DOHH2 (cell line): ENCODE data around the gene SLC16A4.

Experiments used
- EZH2phosphoT487 ChIP-seq: fragments of 200-600 bp; sonication (generic); IDR thresholded peaks from 2 replicates; pipeline ENCODE4 v1.6.1; 2017; ENCODE audit warnings: borderline replicate concordance, mild to moderate bottlenecking, antibody characterized with exemption, low read length, moderate library complexity, mixed read lengths
- TF ChIP-seq, protein P1 (sequence below): fragments of 200-600 bp; sonication (generic); IDR thresholded peaks from one replicate; pipeline ENCODE4 v1.5.1; 2014; ENCODE audit warnings: antibody characterized with exemption, mild to moderate bottlenecking, low read depth, low read length; ENCODE audit not compliant: poor library complexity, severe bottlenecking

DNA sequence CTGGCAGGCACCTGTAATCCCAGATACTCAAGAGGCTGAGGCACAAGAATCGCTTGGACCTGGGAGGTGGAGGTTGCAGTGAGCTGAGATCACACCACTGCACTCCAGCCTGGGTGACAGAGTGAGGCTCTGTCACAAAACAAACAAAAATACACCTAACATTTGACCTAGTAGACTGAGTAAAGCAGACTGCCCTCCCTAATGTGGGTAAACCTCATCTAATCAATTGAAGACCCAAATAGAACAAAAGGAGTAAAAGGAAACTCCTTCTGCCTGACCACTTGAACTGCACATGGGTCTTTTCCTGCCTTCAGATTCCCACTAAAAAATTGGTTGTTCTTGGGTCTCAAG lies 70.7 kb downstream of the SLC16A4 start:
- TF ChIP-seq, protein P1, sequence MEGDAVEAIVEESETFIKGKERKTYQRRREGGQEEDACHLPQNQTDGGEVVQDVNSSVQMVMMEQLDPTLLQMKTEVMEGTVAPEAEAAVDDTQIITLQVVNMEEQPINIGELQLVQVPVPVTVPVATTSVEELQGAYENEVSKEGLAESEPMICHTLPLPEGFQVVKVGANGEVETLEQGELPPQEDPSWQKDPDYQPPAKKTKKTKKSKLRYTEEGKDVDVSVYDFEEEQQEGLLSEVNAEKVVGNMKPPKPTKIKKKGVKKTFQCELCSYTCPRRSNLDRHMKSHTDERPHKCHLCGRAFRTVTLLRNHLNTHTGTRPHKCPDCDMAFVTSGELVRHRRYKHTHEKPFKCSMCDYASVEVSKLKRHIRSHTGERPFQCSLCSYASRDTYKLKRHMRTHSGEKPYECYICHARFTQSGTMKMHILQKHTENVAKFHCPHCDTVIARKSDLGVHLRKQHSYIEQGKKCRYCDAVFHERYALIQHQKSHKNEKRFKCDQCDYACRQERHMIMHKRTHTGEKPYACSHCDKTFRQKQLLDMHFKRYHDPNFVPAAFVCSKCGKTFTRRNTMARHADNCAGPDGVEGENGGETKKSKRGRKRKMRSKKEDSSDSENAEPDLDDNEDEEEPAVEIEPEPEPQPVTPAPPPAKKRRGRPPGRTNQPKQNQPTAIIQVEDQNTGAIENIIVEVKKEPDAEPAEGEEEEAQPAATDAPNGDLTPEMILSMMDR = no peak
- no peak for TF ChIP-seq EZH2phosphoT487
